HEK293 (cell line): ENCODE measurements around the gene GLYATL1B.

Experiments
- CTCF ChIA-PET: fragments of 350-600 bp; formaldehyde crosslinking; extraction: SDS; loops from one replicate; lab custom pipeline; 2021; ENCODE audit warnings: antibody characterized with exemption; lab: Yijun Ruan, JAX
- POLR2A ChIA-PET: fragments of 300-600 bp; formaldehyde crosslinking; extraction: SDS; loops from one replicate; lab custom pipeline; 2020; ENCODE audit warnings: antibody characterized with exemption, inconsistent platforms; lab: Yijun Ruan, JAX
- H3K27ac ChIP-seq: fragments of 200-500 bp; sonication (Bioruptor generic); 2 replicates; pipeline ENCODE4 v1.5.1; 2014; ENCODE audit warnings: low read depth, low read length, control low read depth, inconsistent platforms; ENCODE audit errors: extremely low read depth
- H3K36me3 ChIP-seq, 2 experiments: fragments of 200-500 bp in 1 of 2; sonication (Bioruptor generic) in 1 of 2; 1 replicate in 1 of 2; 2 replicates in 1 of 2; pipeline ENCODE4 v1.5.1; 2014 to 2017; ENCODE audit warnings: inconsistent platforms in 2 of 2, low read length in 2 of 2; ENCODE audit not compliant: control insufficient read depth in 2 of 2, insufficient read depth in 1 of 2
- H3K4me1 ChIP-seq: fragments of 200-500 bp; sonication (Bioruptor generic); 2 replicates; pipeline ENCODE4 v1.5.1; 2014; ENCODE audit warnings: mild to moderate bottlenecking, low read length, inconsistent platforms; ENCODE audit not compliant: control insufficient read depth, insufficient read depth
- H3K4me3 ChIP-seq: 2 replicates; pipeline ENCODE4 v1.5.1; 2011; ENCODE audit warnings: low read depth, mild to moderate bottlenecking, control low read depth, low read length, moderate library complexity
- H3K9me3 ChIP-seq: fragments of 200-500 bp; sonication (Bioruptor generic); 2 replicates; pipeline ENCODE4 v1.5.1; 2014; ENCODE audit warnings: low read depth, low read length, inconsistent platforms; ENCODE audit not compliant: control insufficient read depth, insufficient read depth
- FEZF1 ChIP-seq: fragments of 450-650 bp; formaldehyde crosslinking; IDR thresholded peaks from 2 replicates; pipeline ENCODE4 v1.5.1; 2016; ENCODE audit warnings: missing biosample characterization, missing genetic modification characterization
- HOXA7 ChIP-seq: sonication (generic); formaldehyde crosslinking; IDR thresholded peaks from 2 replicates; pipeline ENCODE4 v1.8.1; 2022; ENCODE audit warnings: missing genetic modification reagents, borderline replicate concordance
- SALL2 ChIP-seq: fragments of 450-650 bp; formaldehyde crosslinking; IDR thresholded peaks from 2 replicates; pipeline ENCODE4 v1.5.0; 2017; ENCODE audit warnings: missing biosample characterization, mild to moderate bottlenecking, missing genetic modification characterization, borderline replicate concordance
- ZBTB26 ChIP-seq: fragments of 450-650 bp; formaldehyde crosslinking; optimal IDR thresholded peaks from 2 replicates; pipeline ENCODE3; 2016; ENCODE audit warnings: missing biosample characterization, mild to moderate bottlenecking, missing genetic modification characterization
- ZFHX2 ChIP-seq: fragments of 450-650 bp; formaldehyde crosslinking; conservative IDR thresholded peaks from 2 replicates; pipeline ENCODE4 v1.5.1; 2016; ENCODE audit warnings: missing biosample characterization, missing genetic modification characterization
- ZNF132 ChIP-seq: fragments of 450-650 bp; formaldehyde crosslinking; IDR thresholded peaks from 2 replicates; pipeline ENCODE4 v1.5.1; 2017; ENCODE audit warnings: missing biosample characterization, missing genetic modification characterization, borderline replicate concordance
- ZNF169 ChIP-seq: fragments of 450-650 bp; formaldehyde crosslinking; IDR thresholded peaks from 2 replicates; pipeline ENCODE4 v1.5.1; 2016; ENCODE audit warnings: missing biosample characterization, missing genetic modification characterization
- ZNF174 ChIP-seq: fragments of 450-650 bp; formaldehyde crosslinking; IDR thresholded peaks from 2 replicates; pipeline ENCODE4 v1.5.0; 2017; ENCODE audit warnings: missing biosample characterization, mild to moderate bottlenecking, missing genetic modification characterization
- ZNF2 ChIP-seq: fragments of 450-650 bp; formaldehyde crosslinking; IDR thresholded peaks from 2 replicates; pipeline ENCODE4 v1.5.1; 2016; ENCODE audit warnings: missing biosample characterization, missing genetic modification characterization
- ZNF362 ChIP-seq: fragments of 450-650 bp; formaldehyde crosslinking; IDR thresholded peaks from 2 replicates; pipeline ENCODE4 v1.5.1; 2016; ENCODE audit warnings: missing biosample characterization, missing genetic modification characterization
- ZNF416 ChIP-seq: fragments of 450-650 bp; formaldehyde crosslinking; IDR thresholded peaks from 2 replicates; pipeline ENCODE4 v1.5.1; 2016; ENCODE audit warnings: missing biosample characterization, missing genetic modification characterization
- ZNF48 ChIP-seq: fragments of 450-650 bp; formaldehyde crosslinking; IDR thresholded peaks from 2 replicates; pipeline ENCODE4 v1.5.1; 2016; ENCODE audit warnings: missing biosample characterization, missing genetic modification characterization
- ZNF521 ChIP-seq: fragments of 450-650 bp; formaldehyde crosslinking; IDR thresholded peaks from 2 replicates; pipeline ENCODE4 v1.5.1; 2017; ENCODE audit warnings: missing biosample characterization, mild to moderate bottlenecking, missing genetic modification characterization
- ZNF549 ChIP-seq: fragments of 450-650 bp; IDR thresholded peaks from 2 replicates; pipeline ENCODE4 v1.5.1; 2018; ENCODE audit warnings: missing biosample characterization, missing genetic modification characterization, mild to moderate bottlenecking, inconsistent platforms, moderate library complexity
- ZNF555 ChIP-seq: fragments of 450-650 bp; formaldehyde crosslinking; conservative IDR thresholded peaks from 2 replicates; pipeline ENCODE4 v1.5.1; 2017; ENCODE audit warnings: missing biosample characterization, mild to moderate bottlenecking, missing genetic modification characterization, inconsistent platforms
- ZNF571 ChIP-seq: fragments of 450-650 bp; formaldehyde crosslinking; IDR thresholded peaks from 2 replicates; pipeline ENCODE4 v1.5.0; 2017; ENCODE audit warnings: missing biosample characterization, missing genetic modification characterization
- ZNF623 ChIP-seq: fragments of 450-650 bp; formaldehyde crosslinking; IDR thresholded peaks from 2 replicates; pipeline ENCODE4 v1.5.1; 2016; ENCODE audit warnings: missing biosample characterization, missing genetic modification characterization
- ZNF626 ChIP-seq: fragments of 450-650 bp; sonication (Bioruptor Pico); formaldehyde crosslinking; IDR thresholded peaks from 2 replicates; pipeline ENCODE4 v1.5.1; 2018; ENCODE audit warnings: missing biosample characterization, missing genetic modification characterization, inconsistent platforms
- ZNF645 ChIP-seq: fragments of 450-650 bp; formaldehyde crosslinking; IDR thresholded peaks from 2 replicates; pipeline ENCODE4; 2016; ENCODE audit warnings: missing biosample characterization, missing genetic modification characterization
- ZNF654 ChIP-seq: fragments of 450-650 bp; formaldehyde crosslinking; IDR thresholded peaks from 2 replicates; pipeline ENCODE4 v1.5.1; 2016; ENCODE audit warnings: low read depth, missing biosample characterization, missing genetic modification characterization
- ZNF660 ChIP-seq: fragments of 450-650 bp; IDR thresholded peaks from 2 replicates; pipeline ENCODE4 v1.5.1; 2018; ENCODE audit warnings: missing biosample characterization, mild to moderate bottlenecking, missing genetic modification characterization
- ZNF670 ChIP-seq: fragments of 450-650 bp; formaldehyde crosslinking; IDR thresholded peaks from 2 replicates; pipeline ENCODE4 v1.5.1; 2016; ENCODE audit warnings: missing biosample characterization, missing genetic modification characterization, low read depth
- ZNF785 ChIP-seq: fragments of 450-650 bp; formaldehyde crosslinking; IDR thresholded peaks from 2 replicates; pipeline ENCODE4 v1.5.1; 2016; ENCODE audit warnings: missing biosample characterization, missing genetic modification characterization
- ZSCAN23 ChIP-seq: fragments of 450-650 bp; formaldehyde crosslinking; IDR thresholded peaks from 2 replicates; pipeline ENCODE4 v1.5.1; 2016; ENCODE audit warnings: missing biosample characterization, missing genetic modification characterization
- TF ChIP-seq, protein P1 (sequence below): fragments of 450-650 bp; formaldehyde crosslinking; IDR thresholded peaks from 2 replicates; pipeline ENCODE4 v1.5.1; 2017; ENCODE audit warnings: missing biosample characterization, missing genetic modification characterization
- TF ChIP-seq, protein P2 (sequence below): fragments of 450-650 bp; formaldehyde crosslinking; IDR thresholded peaks from 2 replicates; pipeline ENCODE4 v1.5.1; 2016; ENCODE audit warnings: missing biosample characterization, missing genetic modification characterization
- TF ChIP-seq, protein P3 (sequence below): fragments of 450-650 bp; formaldehyde crosslinking; IDR thresholded peaks from 2 replicates; pipeline ENCODE4 v1.5.1; 2016; ENCODE audit warnings: missing biosample characterization, missing genetic modification characterization
- TF ChIP-seq, protein P4 (sequence below): fragments of 450-650 bp; formaldehyde crosslinking; IDR thresholded peaks from 2 replicates; pipeline ENCODE4 v1.5.1; 2017; ENCODE audit warnings: missing biosample characterization, mild to moderate bottlenecking, missing genetic modification characterization, moderate library complexity

Gene GLYATL1B

GRCh38 chr11:59142530-59143507 is 56.7 kb downstream of the GLYATL1B start, which contains the start of gene FAM111A:
Gene FAM111A, plus strand, starts transcription at chr11:59142856. Its CDS starts 6,017 bp downstream, at chr11:59148873.
- Histone ChIP-seq H3K9me3 (no peaks in the 10 kb centered on the region), H3K4me3 (peak within 1 kb of the TSS; percentile 78), H3K4me1 (no peaks in the 10 kb centered on the region), H3K36me3 (no peaks in the 10 kb centered on the region), H3K27ac (peak within 1 kb of the TSS; percentile 74)
- ChIA-PET POLR2A (interaction anchor here (0.9 to 1.1 kb wide), 2 partner anchors 8 to 15 kb away, joined by 3 to 5 read pairs; no protein-coding TSS in a partner anchor), CTCF (interaction anchor here (0.6 to 1.5 kb wide), 7 partner anchors 9 to 1575 kb away, joined by 3 to 13 read pairs (median 4); partner anchors contain the start of genes DTX4 and UBE2L6)
- TF ChIP-seq ZNF362 (tag by site-specific recombination) = peak; percentile 80; the same call in 1 of the 2 replicates
- no peak for TF ChIP-seq ZNF571
- TF ChIP-seq, protein P1, sequence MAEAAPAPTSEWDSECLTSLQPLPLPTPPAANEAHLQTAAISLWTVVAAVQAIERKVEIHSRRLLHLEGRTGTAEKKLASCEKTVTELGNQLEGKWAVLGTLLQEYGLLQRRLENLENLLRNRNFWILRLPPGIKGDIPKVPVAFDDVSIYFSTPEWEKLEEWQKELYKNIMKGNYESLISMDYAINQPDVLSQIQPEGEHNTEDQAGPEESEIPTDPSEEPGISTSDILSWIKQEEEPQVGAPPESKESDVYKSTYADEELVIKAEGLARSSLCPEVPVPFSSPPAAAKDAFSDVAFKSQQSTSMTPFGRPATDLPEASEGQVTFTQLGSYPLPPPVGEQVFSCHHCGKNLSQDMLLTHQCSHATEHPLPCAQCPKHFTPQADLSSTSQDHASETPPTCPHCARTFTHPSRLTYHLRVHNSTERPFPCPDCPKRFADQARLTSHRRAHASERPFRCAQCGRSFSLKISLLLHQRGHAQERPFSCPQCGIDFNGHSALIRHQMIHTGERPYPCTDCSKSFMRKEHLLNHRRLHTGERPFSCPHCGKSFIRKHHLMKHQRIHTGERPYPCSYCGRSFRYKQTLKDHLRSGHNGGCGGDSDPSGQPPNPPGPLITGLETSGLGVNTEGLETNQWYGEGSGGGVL (tag by site-specific recombination) = peak; percentile 37; the same call in 1 of the 2 replicates
- no peak for TF ChIP-seq ZNF654 (tag by site-specific recombination)
- no peak for TF ChIP-seq ZNF555
- no peak for TF ChIP-seq ZNF549 (tag by site-specific recombination)
- TF ChIP-seq ZNF626 (tag by site-specific recombination) = no peak
- no peak for TF ChIP-seq ZNF645
- no peak for TF ChIP-seq ZNF670 (tag by site-specific recombination)
- TF ChIP-seq, protein P2, sequence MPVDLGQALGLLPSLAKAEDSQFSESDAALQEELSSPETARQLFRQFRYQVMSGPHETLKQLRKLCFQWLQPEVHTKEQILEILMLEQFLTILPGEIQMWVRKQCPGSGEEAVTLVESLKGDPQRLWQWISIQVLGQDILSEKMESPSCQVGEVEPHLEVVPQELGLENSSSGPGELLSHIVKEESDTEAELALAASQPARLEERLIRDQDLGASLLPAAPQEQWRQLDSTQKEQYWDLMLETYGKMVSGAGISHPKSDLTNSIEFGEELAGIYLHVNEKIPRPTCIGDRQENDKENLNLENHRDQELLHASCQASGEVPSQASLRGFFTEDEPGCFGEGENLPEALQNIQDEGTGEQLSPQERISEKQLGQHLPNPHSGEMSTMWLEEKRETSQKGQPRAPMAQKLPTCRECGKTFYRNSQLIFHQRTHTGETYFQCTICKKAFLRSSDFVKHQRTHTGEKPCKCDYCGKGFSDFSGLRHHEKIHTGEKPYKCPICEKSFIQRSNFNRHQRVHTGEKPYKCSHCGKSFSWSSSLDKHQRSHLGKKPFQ (tag by site-specific recombination) = no peak
- TF ChIP-seq ZBTB26 (tag by site-specific recombination) = peak; percentile 67
- TF ChIP-seq, protein P3, sequence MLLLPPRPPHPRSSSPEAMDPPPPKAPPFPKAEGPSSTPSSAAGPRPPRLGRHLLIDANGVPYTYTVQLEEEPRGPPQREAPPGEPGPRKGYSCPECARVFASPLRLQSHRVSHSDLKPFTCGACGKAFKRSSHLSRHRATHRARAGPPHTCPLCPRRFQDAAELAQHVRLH (tag by site-specific recombination) = no peak
- no peak for TF ChIP-seq ZNF132
- TF ChIP-seq ZFHX2 (tag by site-specific recombination) = peak; percentile 91
- TF ChIP-seq ZNF169 (tag by site-specific recombination) = no peak
- TF ChIP-seq ZSCAN23 (tag by site-specific recombination) = no peak
- TF ChIP-seq SALL2 (tag by site-specific recombination) = no peak
- no peak for TF ChIP-seq ZNF623
- peak; percentile 23; the same call in 1 of the 2 replicates for TF ChIP-seq ZNF785 (tag by site-specific recombination)
- TF ChIP-seq FEZF1 (tag by site-specific recombination) = no peak; the same call in 1 of the 2 replicates
- TF ChIP-seq, protein P4, sequence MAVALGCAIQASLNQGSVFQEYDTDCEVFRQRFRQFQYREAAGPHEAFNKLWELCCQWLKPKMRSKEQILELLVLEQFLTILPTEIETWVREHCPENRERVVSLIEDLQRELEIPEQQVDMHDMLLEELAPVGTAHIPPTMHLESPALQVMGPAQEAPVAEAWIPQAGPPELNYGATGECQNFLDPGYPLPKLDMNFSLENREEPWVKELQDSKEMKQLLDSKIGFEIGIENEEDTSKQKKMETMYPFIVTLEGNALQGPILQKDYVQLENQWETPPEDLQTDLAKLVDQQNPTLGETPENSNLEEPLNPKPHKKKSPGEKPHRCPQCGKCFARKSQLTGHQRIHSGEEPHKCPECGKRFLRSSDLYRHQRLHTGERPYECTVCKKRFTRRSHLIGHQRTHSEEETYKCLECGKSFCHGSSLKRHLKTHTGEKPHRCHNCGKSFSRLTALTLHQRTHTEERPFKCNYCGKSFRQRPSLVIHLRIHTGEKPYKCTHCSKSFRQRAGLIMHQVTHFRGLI (tag by site-specific recombination) = no peak; the same call in 1 of the 2 replicates
- TF ChIP-seq ZNF48 (tag by site-specific recombination) = no peak
- no peak; the same call in 1 of the 2 replicates for TF ChIP-seq ZNF660
- TF ChIP-seq ZNF416 (tag by site-specific recombination) = no peak
- TF ChIP-seq ZNF174 (tag by site-specific recombination) = no peak
- TF ChIP-seq ZNF2 (tag by site-specific recombination) = peak; percentile 63
- TF ChIP-seq ZNF521 (tag by site-specific recombination) = no peak
- TF ChIP-seq HOXA7 (CRISPR knock-in tag) = no peak
